HG02642 (cell line): ENCODE data around the gene ARL6IP4.
"Not testable (repeated sequence)": the region's sequence is repeated elsewhere in the genome, so short reads cannot be mapped to it uniquely, and the experiment has no call there.

Source experiments
- ATAC-seq: cut with Tn5 transposase; IDR thresholded peaks from one replicate; pipeline ENCODE4 v1.9.1; 2021; ENCODE audit warnings: mild to moderate bottlenecking; ENCODE audit not compliant: unreplicated experiment, poor library complexity

Gene ARL6IP4

DNA sequence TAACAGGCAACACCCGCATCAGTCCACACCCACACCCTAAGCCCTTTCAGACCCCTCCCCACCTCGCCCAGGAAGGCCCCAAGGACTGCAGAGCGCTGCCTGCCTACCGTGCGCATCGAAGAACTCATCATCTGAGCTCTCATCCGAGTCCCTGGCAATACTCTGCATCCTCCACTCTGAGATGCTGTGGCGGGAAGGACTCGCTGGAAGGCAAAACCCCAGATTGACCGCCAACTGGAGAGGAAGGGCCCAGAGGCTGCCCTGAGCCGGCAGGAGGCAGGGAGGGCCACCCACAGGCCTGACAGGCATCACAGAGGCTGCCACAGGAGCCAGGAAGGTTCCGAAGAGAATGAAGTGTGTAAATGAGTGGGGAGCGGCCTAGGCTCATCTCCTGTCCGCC is 23.8 kb downstream of the ARL6IP4 start:
- no peak for ATAC-seq

- no peak for ATAC-seq
Measured at GRCh38 chr12:123005081-123005626, 24.7 kb downstream of the ARL6IP4 start.

- no peak for ATAC-seq
Measured at GRCh38 chr12:123006977-123007376, 26.5 kb downstream of the ARL6IP4 start.

DNA sequence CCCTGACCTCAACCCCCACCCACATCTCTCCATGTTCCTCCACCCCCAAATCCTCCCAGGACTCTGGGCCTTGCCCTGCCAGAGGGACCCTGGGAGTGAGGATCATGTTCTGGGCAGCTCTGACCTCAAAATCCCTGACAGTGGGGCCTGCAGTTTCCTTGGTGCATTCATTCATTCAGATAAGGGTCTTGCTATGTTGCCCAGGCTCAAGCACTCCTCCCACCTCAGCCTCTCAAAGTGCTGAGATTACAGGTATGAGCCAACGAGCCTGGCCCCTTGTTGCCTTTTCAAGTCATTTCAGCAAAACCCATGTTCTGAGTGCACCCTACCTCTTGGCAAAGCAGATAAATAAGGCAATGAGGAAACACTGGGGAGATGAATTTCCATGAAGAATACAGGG is 29.6 kb downstream of the ARL6IP4 start:
- ATAC-seq: no peak

- no peak for ATAC-seq
Measured at GRCh38 chr12:123010681-123011080, 30.2 kb downstream of the ARL6IP4 start.

GRCh38 chr12:123011701-123012100 is 31.2 kb downstream of the ARL6IP4 start:
- no peak for ATAC-seq

DNA sequence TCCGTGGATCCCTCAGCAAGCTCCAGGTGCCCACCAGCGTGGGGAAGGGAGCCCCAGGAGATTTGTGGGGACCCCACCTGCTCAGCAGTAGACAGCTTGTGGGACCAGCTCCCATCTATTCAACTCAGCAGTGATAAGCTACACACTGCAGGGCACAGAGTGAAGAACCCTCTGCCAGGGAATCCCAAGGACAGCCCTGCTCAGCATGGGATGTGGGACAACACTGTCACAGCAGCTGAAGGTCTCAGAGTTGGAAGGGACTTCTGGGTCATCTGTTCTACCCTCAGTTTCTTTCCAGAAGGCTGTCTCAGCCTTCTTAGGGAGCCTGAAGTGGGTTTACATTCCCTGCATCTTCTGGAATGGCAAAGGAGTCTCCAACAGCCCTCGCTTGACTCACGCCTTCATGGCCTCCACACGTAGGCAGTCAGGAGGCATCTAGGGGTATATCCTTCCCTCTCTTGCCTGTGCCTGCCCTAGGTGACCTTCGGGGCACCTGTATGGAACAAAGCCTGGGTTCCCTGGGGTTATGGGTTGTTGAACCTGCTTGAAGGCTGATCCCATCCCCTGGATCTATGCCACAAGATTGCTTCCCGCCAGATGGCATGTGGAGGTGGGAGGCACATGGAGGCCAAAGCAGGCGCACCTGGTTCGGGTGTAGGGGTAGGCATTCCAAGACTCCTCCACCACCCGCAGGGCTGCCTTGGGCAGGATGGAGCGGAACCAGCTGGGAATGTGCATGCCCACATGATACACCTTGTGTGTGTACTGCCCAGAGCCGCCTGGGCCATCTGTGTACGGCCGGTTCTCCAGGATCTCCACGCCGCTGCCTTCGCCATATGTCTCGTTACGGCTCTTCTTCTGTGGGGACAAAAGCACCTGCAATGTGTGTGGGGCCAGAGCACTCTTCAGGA is 33.0 kb downstream of the ARL6IP4 start:
- ATAC-seq: no peak

DNA sequence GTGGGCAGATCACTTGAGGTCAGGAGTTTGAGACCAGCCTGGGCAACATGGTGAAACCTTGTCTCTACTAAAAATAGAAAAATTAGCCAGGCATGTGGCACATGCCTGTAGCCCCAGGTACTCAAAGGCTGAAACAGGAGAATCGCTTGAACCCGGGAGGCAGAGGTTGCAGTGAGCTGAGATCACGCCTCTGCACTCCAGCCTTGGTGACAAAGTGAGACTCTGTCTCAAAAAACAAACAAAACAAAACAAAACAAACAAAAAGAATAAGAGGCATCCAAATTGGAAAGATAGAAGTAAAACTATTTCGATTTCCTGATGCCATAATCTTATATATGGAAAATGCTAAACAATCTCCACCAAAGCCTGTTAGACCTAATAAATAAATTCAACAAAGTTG is 34.0 kb downstream of the ARL6IP4 start:
- not testable (repeated sequence) for ATAC-seq

- ATAC-seq: no peak
Measured at GRCh38 chr12:123017753-123018152, 37.3 kb downstream of the ARL6IP4 start.

DNA sequence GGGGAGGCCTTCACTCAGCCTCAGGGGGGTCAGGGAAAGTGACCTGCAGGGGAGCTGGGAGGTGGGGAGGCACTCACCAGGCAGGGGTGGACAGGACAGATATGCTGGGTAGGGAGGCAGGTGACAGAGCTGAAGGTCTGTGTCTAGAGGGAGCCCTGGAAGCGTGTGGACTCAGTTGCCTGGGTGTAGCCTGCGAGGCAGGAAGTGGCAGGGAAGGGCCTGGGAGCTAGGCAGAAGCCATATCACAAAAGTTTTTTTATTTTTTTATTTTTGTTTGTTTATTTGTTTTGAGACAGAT is 39.3 kb downstream of the ARL6IP4 start:
- no peak for ATAC-seq

DNA sequence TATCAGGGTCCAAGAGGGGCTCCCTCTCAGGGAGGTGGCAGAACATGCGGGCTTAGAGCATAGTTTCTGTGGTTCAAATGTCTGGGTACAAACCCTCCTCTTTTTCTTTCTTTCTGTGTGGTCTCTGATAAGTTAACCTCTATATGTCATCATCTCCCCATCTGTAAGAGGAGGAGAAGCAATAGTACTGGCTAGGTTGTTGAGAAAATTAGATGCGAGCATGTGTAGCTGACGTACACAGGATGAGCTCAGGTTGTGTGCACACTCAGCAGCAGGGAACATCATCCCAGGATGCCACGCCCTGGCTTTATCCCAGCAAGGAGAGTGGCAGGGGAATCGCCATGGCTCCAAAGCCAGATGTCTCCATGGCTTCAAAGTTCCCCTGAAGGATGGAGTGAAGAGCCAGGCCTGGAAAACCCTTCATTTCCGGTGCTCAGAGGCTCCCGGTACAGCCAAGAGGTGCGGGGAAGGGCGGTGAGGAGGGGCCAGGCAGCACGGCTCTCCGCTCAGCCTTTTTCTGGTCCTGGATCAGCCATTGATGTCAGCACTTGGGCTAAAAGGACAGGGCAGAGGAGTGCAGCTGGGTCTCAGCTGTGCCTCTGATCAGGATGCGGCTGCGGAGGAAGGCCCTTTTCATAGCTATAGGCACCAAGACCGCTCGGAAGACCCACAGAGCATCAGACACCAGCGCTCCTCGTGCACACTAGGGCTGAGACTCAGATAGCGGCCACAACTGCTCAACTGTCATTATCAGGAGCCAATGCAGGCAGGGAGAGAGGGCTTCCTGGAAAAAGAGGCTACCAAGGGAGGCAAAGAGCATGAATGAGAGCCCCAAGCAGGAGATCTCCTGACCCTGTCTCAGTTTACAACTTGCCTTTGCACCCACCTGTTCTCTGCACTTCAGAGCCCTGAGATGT is 41.5 kb downstream of the ARL6IP4 start:
- ATAC-seq: no peak

GRCh38 chr12:123022846-123023245 is 42.4 kb downstream of the ARL6IP4 start:
- ATAC-seq: no peak

GRCh38 chr12:123024819-123025391 is 44.4 kb downstream of the ARL6IP4 start:
- no peak for ATAC-seq

GRCh38 chr12:123026094-123026853 is 45.8 kb downstream of the ARL6IP4 start:
- no peak for ATAC-seq

GRCh38 chr12:123027726-123028445 is 47.4 kb downstream of the ARL6IP4 start:
- no peak for ATAC-seq

- ATAC-seq: no peak
Measured at GRCh38 chr12:123028475-123028874, 48.0 kb downstream of the ARL6IP4 start.

GRCh38 chr12:123029550-123029949 is 49.1 kb downstream of the ARL6IP4 start:
- ATAC-seq: no peak

DNA sequence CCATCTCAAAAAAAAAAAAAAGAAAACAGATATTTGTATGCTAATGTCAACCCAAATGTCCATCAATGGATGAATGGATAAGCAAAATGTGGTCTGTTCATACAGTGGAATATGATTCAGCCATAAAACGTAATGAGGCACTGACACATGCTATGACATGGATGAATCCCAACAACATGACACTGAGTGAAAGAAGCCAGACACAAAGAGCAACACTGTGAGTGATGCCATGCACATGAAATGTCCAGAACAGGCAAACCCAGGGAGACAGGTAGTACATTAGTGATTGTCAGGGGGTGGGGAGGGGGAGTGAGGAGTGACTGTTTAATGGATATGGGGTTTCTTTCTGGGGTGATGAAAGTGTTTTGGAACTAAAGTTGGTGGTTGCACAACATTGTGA is 50.2 kb downstream of the ARL6IP4 start:
- no peak for ATAC-seq

DNA sequence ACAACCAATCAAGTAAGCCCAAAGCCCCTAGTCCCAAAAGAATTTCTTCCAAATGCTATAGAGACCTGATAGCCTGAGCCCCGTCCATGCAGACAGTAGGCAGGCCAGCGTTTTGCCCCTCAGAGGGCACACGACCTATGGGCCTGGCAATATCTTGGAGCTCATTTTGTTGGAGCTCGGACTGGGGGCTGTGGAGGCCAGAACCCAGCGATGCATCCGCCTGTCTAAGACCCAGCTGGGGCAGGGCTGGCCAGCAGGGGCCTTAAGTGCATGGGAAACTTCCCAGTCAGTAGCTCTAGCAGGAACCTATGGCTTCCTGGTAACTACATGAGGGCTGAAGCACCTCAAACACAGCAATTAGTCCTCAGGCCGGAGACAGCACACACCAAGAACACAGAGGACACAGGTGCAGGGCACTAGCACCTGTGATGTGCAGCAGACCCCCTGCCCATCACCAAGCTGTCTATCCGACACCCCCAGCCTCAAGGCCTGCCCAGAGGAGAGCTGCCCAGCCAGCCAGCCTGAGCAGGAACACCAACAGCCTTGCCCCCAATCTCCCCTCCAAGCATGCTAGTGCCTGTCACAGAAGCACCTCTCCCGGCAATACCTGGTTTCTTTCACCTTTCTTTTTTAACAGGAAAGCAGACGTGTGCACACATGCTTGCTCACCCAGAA is 50.8 kb downstream of the ARL6IP4 start:
- ATAC-seq: no peak
